Tibial nerve (tissue), 4 donors: ENCODE measurements around the gene NCOA1.

Source experiments
- CTCF ChIP-seq, 5 experiments: fragments of 200-600 bp in 3 of 5; fragments of 450-650 bp in 2 of 5; sonication (generic) in 3 of 5; IDR thresholded peaks; one replicate each; pipeline ENCODE4 v1.5.1; 2016 to 2019; ENCODE audit warnings: antibody characterized with exemption in 5 of 5, mild to moderate bottlenecking in 3 of 5, moderate library complexity in 2 of 5
- EP300 ChIP-seq, 2 donors: sonication (generic); formaldehyde crosslinking; IDR thresholded peaks; one replicate each; pipeline ENCODE4 v1.6.1; 2017; ENCODE audit warnings: antibody characterized with exemption in 2 of 2, mild to moderate bottlenecking in 1 of 2
- POLR2A ChIP-seq, 2 donors: fragments of 450-650 bp; IDR thresholded peaks; one replicate each; pipeline ENCODE4 v1.6.1; 2017; ENCODE audit warnings: antibody characterized with exemption in 2 of 2, mild to moderate bottlenecking in 2 of 2, moderate library complexity in 2 of 2

GRCh38 chr2:24768601-24769000 lies 277.5 kb downstream of the NCOA1 start:
- TF ChIP-seq CTCF (IDR thresholded peaks at IDR 0.05) (no peak), EP300 (IDR thresholded peaks at IDR 0.05) (no peak), POLR2A (IDR thresholded peaks at IDR 0.05) (no peak)
